ENCODE results near the gene LMF1. TPM values are rescaled to one million over a fixed set of nuclear protein-coding genes. Genes with fewer than 3 reads are reported as not detected.

Gene LMF1
- total and polyA plus RNA-seq, 2 of the 8 experiments (the other 6 are each of a cell fraction or from before 2014, with no cell fraction given): 3.5 to 9.1 TPM

DNA sequence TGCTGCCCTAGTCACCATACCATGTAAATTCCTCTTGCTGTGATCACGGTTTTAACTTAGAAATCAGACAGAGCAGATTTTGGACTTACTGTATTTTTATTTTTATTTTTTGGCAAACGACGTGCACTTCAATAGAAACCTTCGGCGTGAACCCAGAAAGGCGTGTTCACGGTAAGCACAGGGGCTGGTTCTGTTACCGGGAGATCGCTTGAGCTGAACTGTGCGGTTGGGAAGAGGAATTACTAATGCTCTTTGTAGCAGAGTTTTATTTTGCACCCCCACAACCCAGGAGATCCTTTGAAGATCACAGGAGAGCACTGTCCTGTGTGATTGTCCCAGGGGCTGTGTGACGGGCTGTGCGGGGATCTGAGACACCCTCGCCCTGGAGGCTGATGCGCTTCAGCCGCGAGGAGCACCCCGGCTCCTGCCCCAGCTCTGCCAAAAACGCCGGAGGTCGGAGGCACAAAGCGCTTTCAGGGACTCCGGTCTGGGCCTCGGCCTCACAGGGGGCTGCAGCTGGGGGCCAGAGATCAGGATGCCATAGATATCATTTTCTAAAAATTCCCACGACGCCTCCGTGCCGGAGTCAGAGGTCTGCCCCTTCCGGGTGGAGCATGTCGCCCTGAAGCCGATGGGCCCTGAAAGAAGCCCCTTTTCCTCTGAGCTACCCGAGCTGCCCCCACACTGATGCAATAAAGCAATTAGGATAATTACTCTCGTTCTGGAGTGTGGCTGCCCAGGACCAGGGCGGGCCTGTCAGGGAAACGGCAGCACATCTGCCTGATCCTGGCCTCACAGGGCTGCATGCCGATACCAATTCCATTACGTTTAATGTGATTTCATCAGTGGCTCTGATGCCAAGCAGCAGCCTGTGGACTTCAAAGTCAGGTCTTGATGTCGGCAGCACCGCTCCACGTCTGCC is 71.8 kb downstream of the LMF1 start:
- Histone ChIP-seq H4K20me1 (replicated peaks in 1 of 2; ENCODE audit: control insufficient read depth in 1 of 2, insufficient read depth in 2 of 2, low read length in 2 of 2) (no peaks in the 10 kb centered on the region), H3K79me2 (ENCODE audit: control insufficient read depth in 1 of 2, insufficient read depth in 2 of 2, low read length in 2 of 2) (no peaks in the 10 kb centered on the region), H4K8ac (ENCODE audit: extremely low read depth, insufficient read depth, low read length) (no peak overlapping the region), H3K23ac (ENCODE audit: insufficient read length) (no peak overlapping the region), H3K14ac (ENCODE audit: insufficient read length) (no peak overlapping the region), H3K36me3 (ENCODE audit: control insufficient read depth in 2 of 4, insufficient read depth in 4 of 4, low read length in 3 of 4) (no peaks in the 10 kb centered on the region), H2BK5ac (ENCODE audit: low read depth, low read length) (no peak overlapping the region), H3K9ac (replicated peaks in 1 of 4; ENCODE audit: extremely low read depth in 1 of 4, low read depth in 3 of 4, low read length in 3 of 4) (no peak overlapping the region), H3K23me2 (ENCODE audit: low read depth, low read length) (no peaks in the 10 kb centered on the region), H3K56ac (replicated peaks; ENCODE audit: insufficient read length, low read depth, low read length) (no peak overlapping the region), H3K9me3 (ENCODE audit: insufficient read depth in 2 of 2, low read depth in 1 of 2, low read length in 1 of 2) (peaks cover 0 to 5% of the 10 kb centered on the region in 2 experiments; a peak in 1 of 4 replicates), H4K91ac (replicated peaks; ENCODE audit: insufficient read length, low read length) (no peak overlapping the region), H2BK15ac (ENCODE audit: low read length) (no peak overlapping the region), H2BK120ac (replicated peaks; ENCODE audit: low read depth, low read length) (no peak overlapping the region), H2AFZ (ENCODE audit: low read length) (no peak overlapping the region), H3K4me1 (replicated peaks in 1 of 4; ENCODE audit: control insufficient read depth in 3 of 4, insufficient read depth in 4 of 4, low read length in 3 of 4) (no peaks in the 10 kb centered on the region), H4K5ac (ENCODE audit: insufficient read length, low read depth, low read length) (no peak overlapping the region), H3K4me3 (ENCODE audit: extremely low read depth in 1 of 4, insufficient read depth in 2 of 4, low read depth in 3 of 4, low read length in 4 of 4) (no peak overlapping the region), H3K4me2 (ENCODE audit: insufficient read depth in 1 of 2, low read depth in 2 of 2, low read length in 2 of 2) (no peak overlapping the region), H3K27ac (ENCODE audit: low read depth, low read length) (no peak overlapping the region), H2BK20ac (ENCODE audit: low read length) (no peak overlapping the region), H2AK5ac (ENCODE audit: low read depth, low read length) (no peak overlapping the region), H3K79me1 (ENCODE audit: low read depth, low read length) (no peaks in the 10 kb centered on the region), H3K27me3 (replicated peaks in 1 of 4; ENCODE audit: control insufficient read depth in 3 of 4, extremely low read depth in 1 of 4, insufficient read depth in 3 of 4, low read length in 3 of 4) (no peaks in the 10 kb centered on the region), H3K4ac (replicated peaks; ENCODE audit: insufficient read length, low read depth, low read length) (no peak overlapping the region), H3K18ac (ENCODE audit: extremely low read depth, low read length) (no peak overlapping the region; the same call in 1 of the 2 replicates), H2BK12ac (ENCODE audit: low read depth, low read length) (no peak overlapping the region)
- ChIA-PET POLR2A (ENCODE audit: partially characterized antibody) (no interaction called here), CTCF (ENCODE audit: partially characterized antibody) (interaction anchor here (0.9 kb wide), 1 partner anchor 157 kb away, joined by 3 read pairs; no protein-coding TSS in a partner anchor)
- TF ChIP-seq JUND (IDR thresholded peaks at IDR 0.05; ENCODE audit: low read length): no peak
- no peak for TF ChIP-seq KDM5A (IDR thresholded peaks at IDR 0.05; ENCODE audit: low read length)
- TF ChIP-seq GABPA (IDR thresholded peaks at IDR 0.05; ENCODE audit: borderline replicate concordance, insufficient read depth, low read length): no peak
- no peak for TF ChIP-seq HDAC6 (IDR thresholded peaks at IDR 0.05; ENCODE audit: low read depth, low read length)
- DNase-seq (ENCODE audit: low read depth in 1 of 2, low spot score in 2 of 2) (no peak), FAIRE-seq (no peak)
- 93% methylated on average over 36 of the region's 39 CpGs; no CpG with 5 or more reads in 1 of the 2 experiments for WGBS, 2 experiments (ENCODE audit: extremely low coverage in 1 of 2, insufficient coverage in 1 of 2, insufficient read length in 1 of 2, insufficient replicate concordance in 2 of 2, low coverage in 1 of 2, low lambda C conversion rate in 2 of 2, missing lambda C conversion rate in 1 of 2)

All from H1 (cell line).